GM23248 (cell line): ENCODE measurements around the gene IARS1. TPM values are rescaled to one million over a fixed set of nuclear protein-coding genes. Genes with fewer than 3 reads are reported as not detected.
A peak's percentile ranks its signal among the peaks of the same experiment; 100 is the strongest.

Experiments used
- DNase-seq: peaks from one replicate; pipeline ENCODE4 v3.0.0-alpha.2; 2015
- H2AFZ ChIP-seq: fragments of 200-600 bp; sonication (generic); 2 replicates; pipeline ENCODE4 v1.6.1; 2016; ENCODE audit warnings: antibody characterized with exemption
- H3F3A ChIP-seq: fragments of 200-600 bp; sonication (generic); 2 replicates; pipeline ENCODE4 v1.6.1; 2016; ENCODE audit warnings: mild to moderate bottlenecking, antibody characterized with exemption, mixed run types; ENCODE audit not compliant: insufficient read depth
- H3K27ac ChIP-seq: fragments of 200-600 bp; sonication (generic); 2 replicates; pipeline ENCODE4 v1.5.1; 2016; ENCODE audit warnings: mild to moderate bottlenecking
- H3K27me3 ChIP-seq: fragments of 200-600 bp; sonication (generic); replicated peaks from 2 replicates; pipeline ENCODE4 v1.6.1; 2016; ENCODE audit warnings: mild to moderate bottlenecking; ENCODE audit not compliant: insufficient read depth
- H3K36me3 ChIP-seq: fragments of 200-600 bp; sonication (generic); 2 replicates; pipeline ENCODE4 v1.6.1; 2016; ENCODE audit warnings: low read depth, mild to moderate bottlenecking
- H3K4me1 ChIP-seq: fragments of 200-600 bp; sonication (generic); 2 replicates; pipeline ENCODE4 v1.6.1; 2016; ENCODE audit warnings: mild to moderate bottlenecking; ENCODE audit not compliant: insufficient read depth
- H3K4me2 ChIP-seq: fragments of 200-600 bp; sonication (generic); one replicate; pipeline ENCODE4 v1.6.1; 2016; ENCODE audit warnings: mild to moderate bottlenecking; ENCODE audit not compliant: unreplicated experiment
- H3K4me3 ChIP-seq: fragments of 200-600 bp; sonication (generic); 2 replicates; pipeline ENCODE4 v1.5.1; 2016; ENCODE audit warnings: mild to moderate bottlenecking
- H3K79me2 ChIP-seq: fragments of 200-600 bp; sonication (generic); 2 replicates; pipeline ENCODE4 v1.6.1; 2016; ENCODE audit warnings: mild to moderate bottlenecking; ENCODE audit not compliant: insufficient read depth
- H3K9ac ChIP-seq: fragments of 200-600 bp; sonication (generic); 2 replicates; pipeline ENCODE4 v1.6.1; 2016; ENCODE audit warnings: mild to moderate bottlenecking
- H3K9me2 ChIP-seq: fragments of 200-600 bp; sonication (generic); 2 replicates; pipeline ENCODE4 v1.6.1; 2016; ENCODE audit warnings: mixed run types, mild to moderate bottlenecking, moderate library complexity; ENCODE audit not compliant: insufficient read depth
- H3K9me3 ChIP-seq: fragments of 200-600 bp; sonication (generic); one replicate; pipeline ENCODE4 v1.6.1; 2017; ENCODE audit warnings: low read depth
- H4K20me1 ChIP-seq: fragments of 200-600 bp; sonication (generic); 2 replicates; pipeline ENCODE4 v1.6.0; 2016; ENCODE audit not compliant: insufficient read depth
- EZH2 ChIP-seq: fragments of 200-600 bp; sonication (generic); IDR thresholded peaks from 2 replicates; pipeline ENCODE4 v1.6.1; 2018; ENCODE audit warnings: antibody characterized with exemption, mild to moderate bottlenecking; ENCODE audit not compliant: insufficient read depth, poor library complexity, severe bottlenecking
- EZH2phosphoT487 ChIP-seq: fragments of 200-600 bp; sonication (generic); IDR thresholded peaks from 2 replicates; pipeline ENCODE4 v1.6.1; 2018; ENCODE audit warnings: antibody characterized with exemption, moderate library complexity, mild to moderate bottlenecking, low read depth; ENCODE audit not compliant: insufficient read depth
- WGBS, 2 experiments: methylation state at CpG; one replicate each; pipeline ENCODE4 v1.1.6; 2015 to 2017; ENCODE audit warnings: low lambda C conversion rate in 2 of 2, low coverage in 1 of 2; ENCODE audit errors: missing lambda C conversion rate in 2 of 2; 5-methylcytosine and 5-hydroxymethylcytosine counted together
- in situ Hi-C: fragments of 300-500 bp; cut with MboI; formaldehyde crosslinking; loops from 2 replicates; pipeline ENCODE4 v1.15.0; 2020
- microRNA-seq: library from miRNA; unstranded; fragments of <30 nt; microRNA quantifications from one replicate; pipeline ENCODE4, GENCODE V29; 2016; ENCODE audit warnings: borderline number of aligned reads
- polyA plus RNA-seq: library from polyadenylated mRNA; unstranded; fragments of >200 nt; fragmentation: Nextera tagmentation; extraction: Ambion mirVana; gene quantifications from 2 replicates; pipeline ENCODE4 v1.2.1, GENCODE V29; 2016
- small RNA-seq: library from RNA; depleted of rRNA; stranded (forward); fragments of <200 nt; gene quantifications from one replicate; pipeline ENCODE3, GENCODE V24; 2014; ENCODE audit warnings: low read depth, low replicate concordance
- total RNA-seq: library from RNA; depleted of rRNA; stranded (reverse); fragments of >200 nt; shearing (Covaris generic); gene quantifications from 2 replicates; pipeline ENCODE4 v1.2.3, GENCODE V29; 2014; rRNA removed

IARS1 gene
- total and polyA plus RNA-seq, 2 experiments from 2014 or later: 223 to 343 TPM

DNA sequence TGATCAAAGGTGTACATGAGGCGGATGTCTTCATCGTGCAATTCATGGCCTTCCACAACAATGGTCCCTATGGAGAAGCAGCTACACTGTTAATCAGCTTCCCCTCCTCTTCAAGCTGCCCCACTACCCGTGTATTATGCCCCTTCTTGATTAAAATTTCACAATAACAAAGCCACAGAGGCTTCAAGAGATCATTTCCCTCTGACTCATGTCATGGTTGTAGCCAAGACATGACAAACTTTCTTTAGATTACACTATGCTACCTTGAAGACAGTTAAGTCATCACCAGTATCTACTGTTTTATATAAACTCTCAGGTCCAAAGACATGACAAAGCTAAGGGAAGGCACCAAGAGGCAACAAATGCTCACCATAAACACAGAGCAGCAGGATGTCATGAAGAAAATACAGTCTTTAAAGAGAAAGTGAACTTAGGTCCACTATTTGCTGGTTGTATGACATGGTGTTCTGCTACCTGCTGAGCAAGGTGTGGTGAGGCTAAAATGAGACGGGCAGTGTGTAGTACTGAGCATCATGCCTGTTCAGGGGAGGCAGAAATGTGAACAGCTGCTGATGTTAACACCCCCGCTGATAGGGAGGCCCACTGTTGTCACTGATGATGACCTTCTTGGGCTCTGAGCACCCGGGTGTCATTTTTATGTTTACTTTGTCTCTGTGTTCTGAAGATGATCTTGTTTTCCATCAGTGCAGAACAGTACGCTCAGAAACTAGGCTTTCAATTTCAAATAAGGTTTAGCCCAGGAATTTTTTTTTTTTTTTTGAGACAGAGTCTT is 48.3 kb downstream of the IARS1 start:
- in situ Hi-C loops: no loop called here

More for the DNA sequence above, 48.3 kb downstream of the IARS1 start:
- Histone ChIP-seq H3K9me2 (no peaks in the 10 kb centered on the region), H2AFZ (no peak overlapping the region), H3K9me3 (no peaks in the 10 kb centered on the region), H3K79me2 (peaks cover 15% of the 10 kb centered on the region), H3F3A (peaks cover 86% of the 10 kb centered on the region), H3K4me1 (peaks cover 46% of the 10 kb centered on the region), H3K4me3 (peak overlapping the region; percentile 25; the same call in 1 of the 2 replicates), H4K20me1 (no peaks in the 10 kb centered on the region), H3K9ac (peak overlapping the region; percentile 61), H3K36me3 (peaks cover 80% of the 10 kb centered on the region), H3K27ac (peak overlapping the region; percentile 83), H3K4me2 (peak overlapping the region; percentile 63), H3K27me3 (no peaks in the 10 kb centered on the region)
- DNase-seq: peak; percentile 88
- TF ChIP-seq EZH2phosphoT487 (no peak), EZH2 (no peak)
- 62 to 65% methylated on average over 7 of the region's 7 CpGs for WGBS, 2 experiments

Small RNAs within 50 kb of the gene (microRNA-seq; reads per million reads assigned to microRNA genes)
- not detected for gene MIR3651

Small RNAs within 50 kb of the gene (small RNA-seq; reads per million reads assigned to genes)
- gene MIR3651 (not detected), gene SNORA84 (not detected)

Other genes starting within 250 kb of the IARS1 start
- gene SPTLC1, start 178.3 kb downstream of the IARS1 start, total RNA-seq: 102 and 142 TPM in 2 replicates
- 113 and 115 TPM in 2 replicates for gene SPTLC1, start 178.3 kb downstream of the IARS1 start, polyA plus RNA-seq
- gene NOL8, start 31.7 kb upstream of the IARS1 start, total RNA-seq: 10.4 and 15.3 TPM in 2 replicates
- gene NOL8, start 31.7 kb upstream of the IARS1 start, polyA plus RNA-seq: 27.0 and 30.3 TPM in 2 replicates
- gene CENPP, start 32.3 kb upstream of the IARS1 start, total RNA-seq: 0.38 and 2.5 TPM in 2 replicates
- 7.2 and 7.4 TPM in 2 replicates for gene CENPP, start 32.3 kb upstream of the IARS1 start, polyA plus RNA-seq
- 0.11 TPM in 1 of 2 replicates, not detected in the other for gene OGN, start 110.9 kb upstream of the IARS1 start, total RNA-seq
- 0.16 and 0.23 TPM in 2 replicates for gene OGN, start 110.9 kb upstream of the IARS1 start, polyA plus RNA-seq
- 0.11 TPM in 1 of 2 replicates, not detected in the other for gene OMD, start 130.8 kb upstream of the IARS1 start, total RNA-seq
- gene OMD, start 130.8 kb upstream of the IARS1 start, polyA plus RNA-seq: 0.13 and 0.14 TPM in 2 replicates
- gene ASPN, start 188.8 kb upstream of the IARS1 start, total RNA-seq: 5.7 and 6.3 TPM in 2 replicates
- gene ASPN, start 188.8 kb upstream of the IARS1 start, polyA plus RNA-seq: 5.1 and 5.3 TPM in 2 replicates
- 4.5 and 5.4 TPM in 2 replicates for gene ECM2, start 242.3 kb upstream of the IARS1 start, total RNA-seq
- 2.4 and 2.8 TPM in 2 replicates for gene ECM2, start 242.3 kb upstream of the IARS1 start, polyA plus RNA-seq